ENCODE results near the gene ELOB. TPM values are rescaled to one million over a fixed set of nuclear protein-coding genes. Genes with fewer than 3 reads are reported as not detected.
A peak's percentile ranks its signal among the peaks of the same experiment; 100 is the strongest.

The ELOB gene
- total and polyA plus RNA-seq, 10 of the 15 experiments (the other 5 are each of a cell fraction or from before 2014, with no cell fraction given): 86.9 to 823 (median 263) TPM

GRCh38 chr16:2771496-2772402, 5.3 kb downstream of the ELOB start (continued):
- TF ChIP-seq CBFB (IDR thresholded peaks at IDR 0.05; ENCODE audit: low read depth): no peak

GRCh38 chr16:2770057-2770951, 6.8 kb downstream of the ELOB start:
- WGBS (ENCODE audit: insufficient coverage, insufficient replicate concordance, low lambda C conversion rate, missing lambda C conversion rate): 70% methylated on average over 32 of the region's 32 CpGs
- in situ Hi-C loops (cut with MboI): no loop called here
- ChIA-PET CTCF (no interaction called here), POLR2A (no interaction called here), RAD21 (ENCODE audit: unreplicated experiment) (no interaction called here), SMC1A (ENCODE audit: uncharacterized antibody, unreplicated experiment) (interaction anchor here (1.6 kb wide), 1 partner anchor 24 kb away, joined by 3 read pairs; no protein-coding TSS in a partner anchor)
- Histone ChIP-seq H3K79me2 (ENCODE audit: control insufficient read depth, insufficient read depth, low read length) (peaks cover 4% of the 10 kb centered on the region), H3K4me1 (ENCODE audit: control insufficient read depth, insufficient read depth, low read length) (no peaks in the 10 kb centered on the region), H3K36me3 (ENCODE audit: control insufficient read depth in 2 of 2, insufficient read depth in 2 of 2, low read length in 1 of 2) (peaks cover 46 to 47% of the 10 kb centered on the region in 2 experiments), H3K4me2 (ENCODE audit: control insufficient read depth, insufficient read depth) (no peak overlapping the region), H3K27ac (ENCODE audit: control insufficient read depth, insufficient read depth) (no peak overlapping the region), H3K27me3 (replicated peaks in 1 of 2; ENCODE audit: control insufficient read depth in 2 of 2, insufficient read depth in 2 of 2, low read length in 1 of 2) (no peaks in the 10 kb centered on the region), H3K9me3 (replicated peaks; ENCODE audit: control insufficient read depth, insufficient read depth, low read length) (no peaks in the 10 kb centered on the region; the same call in 2 of the 3 replicates), H4K20me1 (ENCODE audit: control insufficient read depth, insufficient read depth) (no peaks in the 10 kb centered on the region; the same call in none of the 2 replicates), H2AFZ (ENCODE audit: control insufficient read depth, low read depth, low read length) (no peak overlapping the region), H3K4me3 (no peak overlapping the region), H3K9ac (ENCODE audit: control insufficient read depth, insufficient read depth, low read length) (no peak overlapping the region)
- FAIRE-seq (no peak), DNase-seq (ENCODE audit: low read depth, low spot score) (no peak), ATAC-seq (peak; percentile 24)
- TSS peak; percentile 14 for BruUV-seq (replicated peaks)
- no peak for TF ChIP-seq NFXL1 (IDR thresholded peaks at IDR 0.05; ENCODE audit: borderline replicate concordance)
- TF ChIP-seq, protein P1, sequence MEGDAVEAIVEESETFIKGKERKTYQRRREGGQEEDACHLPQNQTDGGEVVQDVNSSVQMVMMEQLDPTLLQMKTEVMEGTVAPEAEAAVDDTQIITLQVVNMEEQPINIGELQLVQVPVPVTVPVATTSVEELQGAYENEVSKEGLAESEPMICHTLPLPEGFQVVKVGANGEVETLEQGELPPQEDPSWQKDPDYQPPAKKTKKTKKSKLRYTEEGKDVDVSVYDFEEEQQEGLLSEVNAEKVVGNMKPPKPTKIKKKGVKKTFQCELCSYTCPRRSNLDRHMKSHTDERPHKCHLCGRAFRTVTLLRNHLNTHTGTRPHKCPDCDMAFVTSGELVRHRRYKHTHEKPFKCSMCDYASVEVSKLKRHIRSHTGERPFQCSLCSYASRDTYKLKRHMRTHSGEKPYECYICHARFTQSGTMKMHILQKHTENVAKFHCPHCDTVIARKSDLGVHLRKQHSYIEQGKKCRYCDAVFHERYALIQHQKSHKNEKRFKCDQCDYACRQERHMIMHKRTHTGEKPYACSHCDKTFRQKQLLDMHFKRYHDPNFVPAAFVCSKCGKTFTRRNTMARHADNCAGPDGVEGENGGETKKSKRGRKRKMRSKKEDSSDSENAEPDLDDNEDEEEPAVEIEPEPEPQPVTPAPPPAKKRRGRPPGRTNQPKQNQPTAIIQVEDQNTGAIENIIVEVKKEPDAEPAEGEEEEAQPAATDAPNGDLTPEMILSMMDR (IDR thresholded peaks at IDR 0.05 in 2 of 3, conservative IDR thresholded peaks at IDR 0.05 in 1 of 3; ENCODE audit: control insufficient read depth in 2 of 3, extremely low read depth in 1 of 3, insufficient read depth in 1 of 3, low read depth in 3 of 3, low read length in 3 of 3): 0 out of 6 replicates have a peak, but pooled peaks of 1 of the 3 experiments have one; percentile 9
- TF ChIP-seq POU2F2 (IDR thresholded peaks at IDR 0.05; ENCODE audit: borderline replicate concordance, low read depth, low read length): 0 out of 3 replicates have a peak, but pooled peaks have one; percentile 4
- TF ChIP-seq TAF1 (IDR thresholded peaks at IDR 0.05; ENCODE audit: borderline replicate concordance, low read depth, low read length): no peak
- peak; percentile 31; the same call in 1 of the 2 replicates for TF ChIP-seq RUNX3 (IDR thresholded peaks at IDR 0.05; ENCODE audit: low read length)
- peak; percentile 79 for TF ChIP-seq POLR2A (IDR thresholded peaks at IDR 0.05; ENCODE audit: low read depth, low read length)
- peak; percentile 21; the same call in 1 of the 2 replicates for TF ChIP-seq SMAD5 (IDR thresholded peaks at IDR 0.05; ENCODE audit: low read depth)
- peak; percentile 16; the same call in 1 of the 2 replicates for TF ChIP-seq POLR2AphosphoS5 (IDR thresholded peaks at IDR 0.05; ENCODE audit: low read length)
- intact Hi-C loops (cut with micrococcal nuclease; ENCODE audit: unreplicated experiment): no loop called here
